Activated CD8-positive, alpha-beta T cell treated with anti-CD3 and anti-CD28 coated beads for 36 hours (primary cell): ENCODE measurements around the gene LRSAM1. TPM values are rescaled to one million over a fixed set of nuclear protein-coding genes. Genes with fewer than 3 reads are reported as not detected.

Experiments used
- ATAC-seq: fragments of 200-7000 bp; cut with Tn5 transposase; one replicate; pipeline ENCODE4 v1.10.0; 2021; ENCODE audit warnings: mild to moderate bottlenecking, moderate library complexity
- CTCF ChIA-PET: fragments of 350-600 bp; sonication (Branson Sonifier 250); formaldehyde crosslinking; loops from one replicate; lab custom pipeline; 2021; ENCODE audit warnings: antibody characterized with exemption; lab: Charles Lee
- POLR2A ChIA-PET: fragments of 350-600 bp; sonication (Branson Sonifier 250); formaldehyde crosslinking; loops from one replicate; lab custom pipeline; 2021; ENCODE audit warnings: antibody characterized with exemption; lab: Charles Lee
- DNase-seq: peaks from one replicate; pipeline ENCODE4 v3.0.0-alpha.2; 2020
- H3K27ac Mint-ChIP-seq: one replicate; pipeline ENCODE4 v1.8.0; 2021; ENCODE audit warnings: mild to moderate bottlenecking, mixed read lengths
- H3K27me3 Mint-ChIP-seq: one replicate; pipeline ENCODE4 v1.8.0; 2021; ENCODE audit warnings: mixed read lengths
- H3K36me3 Mint-ChIP-seq: one replicate; pipeline ENCODE4 v1.8.0; 2021; ENCODE audit warnings: low read depth, mixed read lengths
- H3K4me1 Mint-ChIP-seq: one replicate; pipeline ENCODE4 v1.8.0; 2021; ENCODE audit warnings: low read depth, mixed read lengths
- H3K4me3 Mint-ChIP-seq: one replicate; pipeline ENCODE4 v1.8.0; 2021; ENCODE audit warnings: mild to moderate bottlenecking, moderate library complexity, mixed read lengths
- H3K9me3 Mint-ChIP-seq: one replicate; pipeline ENCODE4 v1.8.0; 2021; ENCODE audit warnings: mixed read lengths
- CTCF ChIP-seq: fragments of 200-600 bp; IDR thresholded peaks from one replicate; pipeline ENCODE4 v1.8.0; 2022; ENCODE audit warnings: antibody characterized with exemption, mild to moderate bottlenecking
- intact Hi-C: fragments of 100-400 bp; cut with micrococcal nuclease; formaldehyde crosslinking; loops from one replicate; pipeline ENCODE4 v1.10.0; 2022
- total RNA-seq, 2 experiments: library from RNA; stranded (reverse); gene quantifications; one replicate each; pipeline ENCODE4 v1.2.3, GENCODE V29; 2021

LRSAM1 gene
- total RNA-seq, 2 experiments from 2014 or later = 17.1 to 18.6 TPM

DNA sequence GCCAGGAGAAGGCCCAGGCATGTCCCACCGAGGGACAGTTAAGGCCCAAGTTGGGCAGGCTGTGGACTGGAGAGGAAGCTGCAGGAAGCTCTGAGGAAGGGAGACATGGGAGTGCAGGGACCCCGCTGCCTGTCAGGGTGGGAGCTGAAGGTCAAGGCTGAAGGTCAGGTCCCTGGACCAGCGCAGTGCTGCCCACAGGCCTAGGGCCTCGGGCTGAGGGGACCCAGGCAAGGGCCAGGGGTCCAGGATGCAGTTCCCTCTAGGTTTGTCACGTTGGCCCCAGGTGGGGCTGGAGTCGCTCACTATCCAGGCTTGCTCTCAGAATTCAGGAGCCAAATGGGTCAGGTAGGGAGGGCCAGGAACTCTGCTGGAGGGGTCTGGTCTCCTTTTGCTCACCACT, 84.1 kb downstream of the LRSAM1 start:
- ATAC-seq = no peak
- Mint-ChIP-seq H3K4me1 (no peaks in the 10 kb centered on the region), H3K4me3 (no peak overlapping the region), H3K27me3 (no peaks in the 10 kb centered on the region), H3K36me3 (no peaks in the 10 kb centered on the region), H3K9me3 (no peaks in the 10 kb centered on the region), H3K27ac (no peak overlapping the region)
- POLR2A ChIA-PET = no interaction called here
- CTCF ChIA-PET = interaction anchor here (1.3 to 3.2 kb wide), 3 partner anchors 8 to 54 kb away, joined by 3 to 15 read pairs (median 4); no protein-coding TSS in a partner anchor
- TF ChIP-seq CTCF = no peak
- DNase-seq = no peak
- intact Hi-C loops = no loop called here

DNA sequence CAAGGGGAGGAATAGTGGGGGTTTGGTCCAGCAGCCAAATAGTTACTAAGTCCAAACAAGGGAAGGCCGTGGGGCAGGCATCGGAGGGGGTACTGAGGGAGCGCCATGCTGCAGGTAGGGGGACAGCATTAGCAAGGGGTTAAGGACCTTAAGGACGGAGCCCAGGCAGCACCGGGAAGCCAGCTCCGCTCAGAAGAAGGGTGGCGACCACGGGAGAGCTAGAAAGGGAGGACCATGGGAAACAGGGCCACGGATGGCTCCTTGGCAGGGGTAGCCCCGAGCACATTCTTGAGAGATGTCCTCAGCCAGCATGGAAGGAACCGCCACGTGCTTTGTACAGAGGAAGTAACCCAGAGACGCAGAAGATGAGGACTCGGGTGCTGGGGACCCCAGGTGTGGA, 84.5 kb downstream of the LRSAM1 start:
- no peak for ATAC-seq
- POLR2A ChIA-PET = interaction anchor here (1.2 kb wide), 1 partner anchor 21 kb away, joined by 3 read pairs; no protein-coding TSS in a partner anchor
- Mint-ChIP-seq H3K9me3 (no peaks in the 10 kb centered on the region), H3K4me3 (no peak overlapping the region), H3K36me3 (no peaks in the 10 kb centered on the region), H3K27ac (no peak overlapping the region), H3K27me3 (no peaks in the 10 kb centered on the region), H3K4me1 (no peaks in the 10 kb centered on the region)
- CTCF ChIA-PET = interaction anchor here (1.3 to 3.2 kb wide), 2 partner anchors 10 to 53 kb away, joined by 3 to 15 read pairs; no protein-coding TSS in a partner anchor
- TF ChIP-seq CTCF = no peak
- intact Hi-C loops = no loop called here
- DNase-seq = no peak

GRCh38 chr9:127536499-127536898, 85.2 kb downstream of the LRSAM1 start:
- H3K36me3 Mint-ChIP-seq = no peaks in the 10 kb centered on the region
- H3K9me3 Mint-ChIP-seq = no peaks in the 10 kb centered on the region
- H3K4me3 Mint-ChIP-seq = no peak overlapping the region
- H3K4me1 Mint-ChIP-seq = no peaks in the 10 kb centered on the region
- ChIA-PET POLR2A (interaction anchor here (1.2 to 1.4 kb wide), 2 partner anchors 17 to 21 kb away, joined by 3 read pairs; no protein-coding TSS in a partner anchor), CTCF (interaction anchor here (0.6 to 3.2 kb wide), 5 partner anchors 9 to 179 kb away, joined by 3 to 15 read pairs (median 3); partner anchors contain the start of gene TTC16)
- no peak for ATAC-seq
- H3K27ac Mint-ChIP-seq = no peak overlapping the region
- no peak for DNase-seq
- no peaks in the 10 kb centered on the region for H3K27me3 Mint-ChIP-seq
- intact Hi-C loops = no loop called here
- TF ChIP-seq CTCF = no peak

GRCh38 chr9:127537014-127537413, 85.7 kb downstream of the LRSAM1 start:
- Mint-ChIP-seq H3K27ac (no peak overlapping the region), H3K4me1 (no peaks in the 10 kb centered on the region), H3K36me3 (no peaks in the 10 kb centered on the region), H3K9me3 (no peaks in the 10 kb centered on the region), H3K27me3 (no peaks in the 10 kb centered on the region), H3K4me3 (no peak overlapping the region)
- CTCF ChIA-PET = interaction anchor here (1.2 to 3.2 kb wide), 3 partner anchors 9 to 11 kb away, joined by 3 to 15 read pairs (median 5); no protein-coding TSS in a partner anchor
- POLR2A ChIA-PET = interaction anchor here (1.2 to 1.4 kb wide), 2 partner anchors 17 to 20 kb away, joined by 3 read pairs; no protein-coding TSS in a partner anchor
- no peak for DNase-seq
- intact Hi-C loops = no loop called here
- ATAC-seq = no peak
- TF ChIP-seq CTCF = no peak

GRCh38 chr9:127537792-127538191, 86.5 kb downstream of the LRSAM1 start:
- no peak for TF ChIP-seq CTCF
- Mint-ChIP-seq H3K27ac (no peak overlapping the region), H3K27me3 (no peaks in the 10 kb centered on the region), H3K36me3 (no peaks in the 10 kb centered on the region), H3K4me1 (no peaks in the 10 kb centered on the region), H3K4me3 (no peak overlapping the region), H3K9me3 (no peaks in the 10 kb centered on the region)
- DNase-seq (no peak), ATAC-seq (no peak)
- POLR2A ChIA-PET = interaction anchor here (0.7 to 1.4 kb wide), 2 partner anchors 16 to 285 kb away, joined by 3 read pairs; no protein-coding TSS in a partner anchor
- intact Hi-C loops = no loop called here
- CTCF ChIA-PET = interaction anchor here (1.2 to 3.2 kb wide), 3 partner anchors 10 to 12 kb away, joined by 3 to 15 read pairs (median 5); no protein-coding TSS in a partner anchor
